ENCODE results near the gene B4GALT6.

DNA sequence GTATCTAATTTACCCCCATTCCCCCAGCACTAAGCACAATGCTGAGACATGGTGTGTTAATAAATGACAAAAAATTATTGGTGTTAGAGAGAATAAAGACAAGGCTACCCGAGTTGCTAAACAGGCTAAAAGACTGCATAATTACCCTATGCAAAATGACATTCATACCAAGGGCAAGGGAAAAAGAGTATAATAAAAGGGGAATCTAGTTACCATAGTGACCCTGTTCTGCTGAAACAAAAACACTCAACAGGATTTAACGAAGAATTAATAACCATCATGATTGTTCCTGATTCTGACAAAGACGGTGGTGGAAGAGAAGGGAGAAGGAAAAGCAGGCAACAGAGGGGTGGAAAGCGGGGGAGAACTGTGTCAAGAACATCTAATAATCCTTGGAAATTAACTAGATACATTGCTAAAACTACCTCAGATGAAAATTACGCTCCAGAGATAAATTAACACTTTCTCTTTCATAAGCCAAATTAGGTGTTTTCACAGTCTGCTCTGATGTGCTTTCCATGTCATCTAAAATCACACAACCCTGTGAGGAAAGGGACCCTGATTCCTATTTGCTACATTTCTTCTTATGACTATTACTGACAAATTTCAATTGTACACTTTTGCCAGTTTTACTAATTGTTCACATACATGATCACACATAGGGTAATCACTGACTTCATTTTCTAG is 67.2 kb downstream of the B4GALT6 start:
- TF ChIP-seq ZFX (IDR thresholded peaks at IDR 0.05) = no peak
- TF ChIP-seq RAD21 (IDR thresholded peaks at IDR 0.05; ENCODE audit: low read depth) = no peak
- TF ChIP-seq, protein P1, sequence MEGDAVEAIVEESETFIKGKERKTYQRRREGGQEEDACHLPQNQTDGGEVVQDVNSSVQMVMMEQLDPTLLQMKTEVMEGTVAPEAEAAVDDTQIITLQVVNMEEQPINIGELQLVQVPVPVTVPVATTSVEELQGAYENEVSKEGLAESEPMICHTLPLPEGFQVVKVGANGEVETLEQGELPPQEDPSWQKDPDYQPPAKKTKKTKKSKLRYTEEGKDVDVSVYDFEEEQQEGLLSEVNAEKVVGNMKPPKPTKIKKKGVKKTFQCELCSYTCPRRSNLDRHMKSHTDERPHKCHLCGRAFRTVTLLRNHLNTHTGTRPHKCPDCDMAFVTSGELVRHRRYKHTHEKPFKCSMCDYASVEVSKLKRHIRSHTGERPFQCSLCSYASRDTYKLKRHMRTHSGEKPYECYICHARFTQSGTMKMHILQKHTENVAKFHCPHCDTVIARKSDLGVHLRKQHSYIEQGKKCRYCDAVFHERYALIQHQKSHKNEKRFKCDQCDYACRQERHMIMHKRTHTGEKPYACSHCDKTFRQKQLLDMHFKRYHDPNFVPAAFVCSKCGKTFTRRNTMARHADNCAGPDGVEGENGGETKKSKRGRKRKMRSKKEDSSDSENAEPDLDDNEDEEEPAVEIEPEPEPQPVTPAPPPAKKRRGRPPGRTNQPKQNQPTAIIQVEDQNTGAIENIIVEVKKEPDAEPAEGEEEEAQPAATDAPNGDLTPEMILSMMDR (IDR thresholded peaks at IDR 0.05 in 2 of 3, conservative IDR thresholded peaks at IDR 0.05 in 1 of 3; ENCODE audit: borderline replicate concordance in 1 of 3, insufficient read depth in 1 of 3, low read depth in 2 of 3, low read length in 2 of 3) = no peak
